ENCODE results near the gene OR2T1. TPM values are rescaled to one million over a fixed set of nuclear protein-coding genes. Genes with fewer than 3 reads are reported as not detected.

OR2T1 gene
- total RNA-seq, 4 donors from 2014 or later: not detected

DNA sequence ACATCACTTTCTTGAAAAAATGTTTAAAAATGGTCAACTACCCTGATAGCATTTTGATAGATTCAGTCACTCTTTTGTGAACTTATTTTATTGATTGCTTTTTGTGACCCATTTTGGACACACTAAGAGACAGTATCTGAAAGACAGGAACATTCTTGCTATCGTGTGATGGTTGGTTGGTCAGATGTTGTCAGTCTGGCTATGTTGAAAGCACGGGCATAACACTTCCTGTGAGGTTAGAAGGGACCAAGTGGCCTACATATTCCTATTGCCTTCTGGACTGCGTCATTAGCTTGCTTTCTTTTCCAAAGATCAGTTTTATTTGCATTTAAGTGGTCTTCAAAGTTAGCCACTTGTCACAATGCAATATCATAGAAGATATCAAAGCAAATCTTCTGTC lies 25.9 kb upstream of the OR2T1 start:
- TF ChIP-seq, protein P1, sequence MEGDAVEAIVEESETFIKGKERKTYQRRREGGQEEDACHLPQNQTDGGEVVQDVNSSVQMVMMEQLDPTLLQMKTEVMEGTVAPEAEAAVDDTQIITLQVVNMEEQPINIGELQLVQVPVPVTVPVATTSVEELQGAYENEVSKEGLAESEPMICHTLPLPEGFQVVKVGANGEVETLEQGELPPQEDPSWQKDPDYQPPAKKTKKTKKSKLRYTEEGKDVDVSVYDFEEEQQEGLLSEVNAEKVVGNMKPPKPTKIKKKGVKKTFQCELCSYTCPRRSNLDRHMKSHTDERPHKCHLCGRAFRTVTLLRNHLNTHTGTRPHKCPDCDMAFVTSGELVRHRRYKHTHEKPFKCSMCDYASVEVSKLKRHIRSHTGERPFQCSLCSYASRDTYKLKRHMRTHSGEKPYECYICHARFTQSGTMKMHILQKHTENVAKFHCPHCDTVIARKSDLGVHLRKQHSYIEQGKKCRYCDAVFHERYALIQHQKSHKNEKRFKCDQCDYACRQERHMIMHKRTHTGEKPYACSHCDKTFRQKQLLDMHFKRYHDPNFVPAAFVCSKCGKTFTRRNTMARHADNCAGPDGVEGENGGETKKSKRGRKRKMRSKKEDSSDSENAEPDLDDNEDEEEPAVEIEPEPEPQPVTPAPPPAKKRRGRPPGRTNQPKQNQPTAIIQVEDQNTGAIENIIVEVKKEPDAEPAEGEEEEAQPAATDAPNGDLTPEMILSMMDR (IDR thresholded peaks at IDR 0.05; ENCODE audit: low read depth): no peak

GRCh38 chr1:248380854-248381253 lies 22.0 kb upstream of the OR2T1 start:
- TF ChIP-seq, protein P1 (IDR thresholded peaks at IDR 0.05; ENCODE audit: low read depth): no peak

GRCh38 chr1:248388426-248388825 lies 14.4 kb upstream of the OR2T1 start:
- TF ChIP-seq, protein P1 (IDR thresholded peaks at IDR 0.05; ENCODE audit: low read depth): no peak

- TF ChIP-seq, protein P1 (IDR thresholded peaks at IDR 0.05; ENCODE audit: low read depth): no peak
These were observed 9.8 kb upstream of the OR2T1 start for GRCh38 chr1:248393050-248393449.

DNA sequence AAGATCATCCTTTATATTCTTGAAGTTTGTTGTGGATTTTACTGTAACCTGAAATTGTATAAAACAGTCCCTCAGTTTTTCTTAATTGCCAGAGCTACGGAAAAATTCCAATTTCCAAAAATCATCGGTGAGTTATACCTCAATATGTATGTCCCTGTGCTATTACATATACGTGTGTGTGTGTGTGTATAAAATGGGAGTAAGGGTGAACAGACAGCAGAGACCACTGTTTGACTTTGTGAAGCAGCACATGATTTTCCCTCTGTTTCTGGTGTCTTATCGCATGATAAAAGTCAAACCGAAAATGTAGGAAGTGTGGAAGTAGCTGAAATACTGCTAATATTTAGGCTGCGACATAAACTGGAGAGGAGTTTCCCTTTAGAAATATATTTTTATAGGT lies 1.2 kb downstream of the OR2T1 start:
- TF ChIP-seq, protein P1 (IDR thresholded peaks at IDR 0.05; ENCODE audit: low read depth): no peak

DNA sequence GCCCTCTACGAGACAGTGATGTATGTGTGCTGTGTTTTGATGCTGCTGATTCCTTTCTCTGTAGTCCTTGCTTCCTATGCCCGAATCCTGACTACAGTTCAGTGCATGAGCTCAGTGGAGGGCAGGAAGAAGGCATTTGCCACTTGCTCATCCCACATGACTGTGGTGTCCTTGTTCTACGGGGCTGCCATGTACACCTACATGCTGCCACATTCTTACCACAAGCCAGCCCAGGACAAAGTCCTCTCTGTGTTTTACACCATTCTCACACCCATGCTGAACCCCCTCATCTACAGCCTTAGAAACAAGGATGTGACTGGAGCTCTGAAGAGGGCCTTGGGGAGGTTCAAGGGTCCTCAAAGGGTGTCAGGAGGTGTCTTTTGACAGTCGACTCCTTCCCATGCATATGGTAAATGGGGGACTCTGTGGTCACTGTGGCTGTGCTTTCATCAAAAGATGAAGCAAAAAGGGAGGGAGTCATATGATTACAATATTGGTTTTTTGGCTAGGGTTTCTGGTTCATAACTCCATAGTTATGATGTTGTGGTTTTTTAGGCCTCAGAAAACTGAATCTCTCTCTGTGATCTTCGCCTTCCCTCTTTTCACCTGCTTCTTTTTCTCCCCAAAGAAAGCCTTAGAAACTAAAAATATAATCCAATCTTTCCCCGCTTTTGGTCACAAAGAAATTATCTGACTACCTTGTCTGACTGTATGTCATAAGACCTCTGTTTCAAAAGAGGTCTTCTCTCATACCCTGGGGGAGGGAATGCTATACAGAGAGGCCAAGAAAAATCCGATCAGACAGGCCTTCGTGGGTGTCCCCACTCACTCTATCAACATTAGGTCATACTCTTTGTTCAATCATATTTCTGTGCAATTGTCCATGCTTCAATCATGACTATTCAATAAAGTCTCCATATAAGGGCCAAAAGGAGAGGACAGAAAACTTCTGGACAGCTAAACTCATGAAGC lies 4.2 kb downstream of the OR2T1 start:
- TF ChIP-seq, protein P1 (IDR thresholded peaks at IDR 0.05; ENCODE audit: low read depth): no peak

GRCh38 chr1:248416226-248416625 lies 13.4 kb downstream of the OR2T1 start:
- TF ChIP-seq, protein P1 (IDR thresholded peaks at IDR 0.05; ENCODE audit: low read depth): no peak
